Liver (tissue), 9 donors: Measurements from ENCODE around the gene ANKRD60. TPM values are rescaled to one million over a fixed set of nuclear protein-coding genes. Genes with fewer than 3 reads are reported as not detected.

Experiments used
- DNase-seq: peaks from one replicate; pipeline ENCODE4 v3.0.0-alpha.2; 2017; ENCODE audit warnings: low spot score
- H3K27ac ChIP-seq, 2 donors: one replicate each; pipeline ENCODE4 v1.7.0; 2013; ENCODE audit warnings: inconsistent platforms in 2 of 2, low read length in 2 of 2, control low read depth in 1 of 2, low read depth in 1 of 2, mild to moderate bottlenecking in 1 of 2
- H3K27me3 ChIP-seq, 4 donors: one replicate each; pipeline versions ENCODE4 v1.6.1 to v1.7.0; 2013; ENCODE audit warnings: low read length in 3 of 4, inconsistent platforms in 1 of 4, mild to moderate bottlenecking in 1 of 4, moderate library complexity in 1 of 4; ENCODE audit not compliant: control insufficient read depth in 4 of 4, insufficient read depth in 4 of 4
- H3K36me3 ChIP-seq, 4 donors: one replicate each; pipeline versions ENCODE4 v1.6.1 to v1.7.0; 2013; ENCODE audit warnings: low read length in 3 of 4, mild to moderate bottlenecking in 3 of 4, low read depth in 1 of 4, moderate library complexity in 1 of 4; ENCODE audit not compliant: control insufficient read depth in 4 of 4, insufficient read depth in 3 of 4
- H3K4me1 ChIP-seq, 4 donors: one replicate each; pipeline versions ENCODE4 v1.6.1 to v1.7.0; 2013; ENCODE audit warnings: low read length in 3 of 4, mild to moderate bottlenecking in 3 of 4, moderate library complexity in 1 of 4; ENCODE audit not compliant: control insufficient read depth in 4 of 4, insufficient read depth in 4 of 4
- H3K4me3 ChIP-seq, 3 donors: one replicate each; pipeline versions ENCODE4 v1.6.1 to v1.7.0; 2013; ENCODE audit warnings: low read length in 3 of 3, control low read depth in 1 of 3, low read depth in 1 of 3, mild to moderate bottlenecking in 1 of 3
- H3K9ac ChIP-seq, 2 donors: one replicate each; pipeline ENCODE4 v1.7.0; 2013; ENCODE audit warnings: low read length in 2 of 2, mild to moderate bottlenecking in 2 of 2, moderate library complexity in 2 of 2, control low read depth in 1 of 2, low read depth in 1 of 2
- H3K9me3 ChIP-seq, 4 donors: one replicate each; pipeline versions ENCODE4 v1.6.1 to v1.7.0; 2013; ENCODE audit warnings: low read length in 3 of 4; ENCODE audit not compliant: control insufficient read depth in 4 of 4
- EGR1 ChIP-seq, 2 donors: IDR thresholded peaks; 2 replicates each; pipeline ENCODE4 v1.6.1; 2016 to 2018; ENCODE audit warnings: antibody characterized with exemption in 2 of 2, low read depth in 2 of 2
- FOXA1 ChIP-seq: IDR thresholded peaks from 2 replicates; pipeline ENCODE4 v1.6.1; 2016; ENCODE audit warnings: antibody characterized with exemption
- FOXA2 ChIP-seq: IDR thresholded peaks from 2 replicates; pipeline ENCODE4 v1.6.1; 2016; ENCODE audit warnings: antibody characterized with exemption
- GABPA ChIP-seq, 2 donors: IDR thresholded peaks in 1 of 2; conservative IDR thresholded peaks in 1 of 2; 2 replicates each; pipeline ENCODE4 v1.6.1; 2016; ENCODE audit warnings: antibody characterized with exemption in 2 of 2, mild to moderate bottlenecking in 1 of 2, moderate library complexity in 1 of 2
- HNF4G ChIP-seq: IDR thresholded peaks from 2 replicates; pipeline ENCODE4 v1.6.1; 2016; ENCODE audit warnings: antibody characterized with exemption
- JUND ChIP-seq, 2 donors: IDR thresholded peaks; 2 replicates each; pipeline ENCODE4 v1.6.1; 2016; ENCODE audit warnings: antibody characterized with exemption in 2 of 2
- NR2F2 ChIP-seq: IDR thresholded peaks from 2 replicates; pipeline ENCODE4 v1.6.1; 2016; ENCODE audit warnings: antibody characterized with exemption
- RAD21 ChIP-seq, 2 donors: IDR thresholded peaks; 2 replicates each; pipeline ENCODE4 v1.6.1; 2016; ENCODE audit warnings: antibody characterized with exemption in 2 of 2, mild to moderate bottlenecking in 2 of 2
- RXRA ChIP-seq, 2 donors: IDR thresholded peaks; 2 replicates each; pipeline ENCODE4 v1.6.1; 2017 to 2018; ENCODE audit warnings: antibody characterized with exemption in 2 of 2, mild to moderate bottlenecking in 1 of 2
- SP1 ChIP-seq: IDR thresholded peaks from 2 replicates; pipeline ENCODE4 v1.6.1; 2018; ENCODE audit warnings: antibody characterized with exemption, mild to moderate bottlenecking
- TAF1 ChIP-seq: conservative IDR thresholded peaks from 2 replicates; pipeline ENCODE4 v1.6.1; 2016; ENCODE audit warnings: antibody characterized with exemption, mild to moderate bottlenecking
- YY1 ChIP-seq: IDR thresholded peaks from 2 replicates; pipeline ENCODE4 v1.6.1; 2016; ENCODE audit warnings: antibody characterized with exemption, mild to moderate bottlenecking
- WGBS: extraction: QIAGEN DNeasy Blood & Tissue Kit; methylation state at CpG from one replicate; pipeline ENCODE4 v1.1.7; 2013; 5-methylcytosine and 5-hydroxymethylcytosine counted together
- polyA plus RNA-seq, 2 donors: library from polyadenylated mRNA; stranded (reverse) in 1 of 2; unstranded in 1 of 2; fragments of 200-250 nt in 1 of 2; fragments of >200 nt in 1 of 2; fragmentation: Nextera tagmentation in 1 of 2; extraction: Ambion mirVana in 1 of 2; gene quantifications; one replicate each; pipeline versions ENCODE4 v1.2.1 to v1.2.3, GENCODE V29; 2013 to 2015
- total RNA-seq, 2 donors: library from RNA; depleted of rRNA; stranded (reverse); fragments of >200 nt; gene quantifications; one replicate each; pipeline ENCODE4 v1.2.3, GENCODE V29; 2014
- TF ChIP-seq, protein P1 (sequence below): IDR thresholded peaks from 2 replicates; pipeline ENCODE4 v1.6.1; 2016; ENCODE audit warnings: antibody characterized with exemption
- TF ChIP-seq, protein P2 (sequence below): IDR thresholded peaks from 2 replicates; pipeline ENCODE4 v1.6.1; 2016; ENCODE audit warnings: antibody characterized with exemption
- TF ChIP-seq, protein P3 (sequence below): fragments of 150-350 bp; IDR thresholded peaks from 2 replicates; pipeline ENCODE4 v1.5.1; 2017; ENCODE audit warnings: improper control_type of control experiment, low read depth, low read length; ENCODE audit not compliant: missing input control
- TF ChIP-seq, protein P4 (sequence below): IDR thresholded peaks from 2 replicates; pipeline ENCODE4 v1.6.1; 2016; ENCODE audit warnings: antibody characterized with exemption, mild to moderate bottlenecking
- TF ChIP-seq, protein P5 (sequence below): IDR thresholded peaks from 2 replicates; pipeline ENCODE4 v1.6.1; 2016; ENCODE audit warnings: antibody characterized with exemption
- donor health status: healthy.
- donor health status: healthy.
- donor health status: healthy.
- donor health status: healthy.
- donor health status: healthy.

Gene ANKRD60
- total and polyA plus RNA-seq, 4 donors = not detected

DNA sequence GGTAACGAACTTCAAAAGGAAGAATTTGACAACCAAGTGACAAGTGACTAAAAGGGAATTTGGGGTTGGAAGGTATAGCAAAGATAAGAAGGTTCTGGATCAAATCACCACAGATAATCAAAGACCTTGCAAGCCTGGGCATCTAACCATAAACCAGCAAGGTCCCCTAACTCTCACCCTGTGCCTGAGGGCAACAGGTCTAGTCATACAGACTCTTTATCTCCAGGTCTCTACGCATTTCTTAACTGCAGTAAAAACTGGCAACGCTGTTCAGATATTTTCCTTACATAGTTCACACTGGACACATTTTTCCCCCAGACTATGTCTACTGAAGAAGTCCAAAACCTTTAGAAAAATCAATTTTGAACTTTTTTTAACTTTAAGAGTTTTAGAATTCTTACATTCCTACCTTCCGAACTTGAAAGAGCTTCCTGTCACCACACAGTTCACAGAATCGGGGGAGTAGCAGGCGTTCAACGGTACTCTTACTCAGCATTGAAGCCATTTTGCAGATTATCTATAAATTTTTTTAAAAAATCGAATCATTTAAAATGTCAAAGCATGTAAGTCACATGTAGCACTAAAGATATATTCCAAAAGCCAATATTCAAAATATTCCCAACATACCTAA is 23.0 kb upstream of the ANKRD60 start:
- no peak overlapping the region for H3K9ac ChIP-seq
- peaks cover 0 to 3% (median 3%) of the 10 kb centered on the region in 4 donors for H3K36me3 ChIP-seq
- H3K27me3 ChIP-seq = no peaks in the 10 kb centered on the region
- no peaks in the 10 kb centered on the region for H3K4me1 ChIP-seq
- no peak for DNase-seq
- no peak overlapping the region for H3K4me3 ChIP-seq
- TF ChIP-seq FOXA2 (no peak), FOXA1 (no peak), YY1 (no peak), EGR1 (IDR thresholded peaks at IDR 0.05; ENCODE audit: low read depth in 2 of 2) (no peak), RAD21 (IDR thresholded peaks at IDR 0.05) (no peak), TAF1 (no peak), RXRA (IDR thresholded peaks at IDR 0.05) (no peak), HNF4G (no peak), NR2F2 (no peak), SP1 (no peak), GABPA (IDR thresholded peaks at IDR 0.05 in 1 of 2, conservative IDR thresholded peaks at IDR 0.05 in 1 of 2) (no peak), JUND (IDR thresholded peaks at IDR 0.05) (no peak)
- TF ChIP-seq, protein P1, sequence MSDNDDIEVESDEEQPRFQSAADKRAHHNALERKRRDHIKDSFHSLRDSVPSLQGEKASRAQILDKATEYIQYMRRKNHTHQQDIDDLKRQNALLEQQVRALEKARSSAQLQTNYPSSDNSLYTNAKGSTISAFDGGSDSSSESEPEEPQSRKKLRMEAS = no peak
- TF ChIP-seq, protein P2, sequence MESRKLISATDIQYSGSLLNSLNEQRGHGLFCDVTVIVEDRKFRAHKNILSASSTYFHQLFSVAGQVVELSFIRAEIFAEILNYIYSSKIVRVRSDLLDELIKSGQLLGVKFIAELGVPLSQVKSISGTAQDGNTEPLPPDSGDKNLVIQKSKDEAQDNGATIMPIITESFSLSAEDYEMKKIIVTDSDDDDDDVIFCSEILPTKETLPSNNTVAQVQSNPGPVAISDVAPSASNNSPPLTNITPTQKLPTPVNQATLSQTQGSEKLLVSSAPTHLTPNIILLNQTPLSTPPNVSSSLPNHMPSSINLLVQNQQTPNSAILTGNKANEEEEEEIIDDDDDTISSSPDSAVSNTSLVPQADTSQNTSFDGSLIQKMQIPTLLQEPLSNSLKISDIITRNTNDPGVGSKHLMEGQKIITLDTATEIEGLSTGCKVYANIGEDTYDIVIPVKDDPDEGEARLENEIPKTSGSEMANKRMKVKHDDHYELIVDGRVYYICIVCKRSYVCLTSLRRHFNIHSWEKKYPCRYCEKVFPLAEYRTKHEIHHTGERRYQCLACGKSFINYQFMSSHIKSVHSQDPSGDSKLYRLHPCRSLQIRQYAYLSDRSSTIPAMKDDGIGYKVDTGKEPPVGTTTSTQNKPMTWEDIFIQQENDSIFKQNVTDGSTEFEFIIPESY = no peak
- TF ChIP-seq, protein P3, sequence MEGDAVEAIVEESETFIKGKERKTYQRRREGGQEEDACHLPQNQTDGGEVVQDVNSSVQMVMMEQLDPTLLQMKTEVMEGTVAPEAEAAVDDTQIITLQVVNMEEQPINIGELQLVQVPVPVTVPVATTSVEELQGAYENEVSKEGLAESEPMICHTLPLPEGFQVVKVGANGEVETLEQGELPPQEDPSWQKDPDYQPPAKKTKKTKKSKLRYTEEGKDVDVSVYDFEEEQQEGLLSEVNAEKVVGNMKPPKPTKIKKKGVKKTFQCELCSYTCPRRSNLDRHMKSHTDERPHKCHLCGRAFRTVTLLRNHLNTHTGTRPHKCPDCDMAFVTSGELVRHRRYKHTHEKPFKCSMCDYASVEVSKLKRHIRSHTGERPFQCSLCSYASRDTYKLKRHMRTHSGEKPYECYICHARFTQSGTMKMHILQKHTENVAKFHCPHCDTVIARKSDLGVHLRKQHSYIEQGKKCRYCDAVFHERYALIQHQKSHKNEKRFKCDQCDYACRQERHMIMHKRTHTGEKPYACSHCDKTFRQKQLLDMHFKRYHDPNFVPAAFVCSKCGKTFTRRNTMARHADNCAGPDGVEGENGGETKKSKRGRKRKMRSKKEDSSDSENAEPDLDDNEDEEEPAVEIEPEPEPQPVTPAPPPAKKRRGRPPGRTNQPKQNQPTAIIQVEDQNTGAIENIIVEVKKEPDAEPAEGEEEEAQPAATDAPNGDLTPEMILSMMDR = no peak
- TF ChIP-seq, protein P4, sequence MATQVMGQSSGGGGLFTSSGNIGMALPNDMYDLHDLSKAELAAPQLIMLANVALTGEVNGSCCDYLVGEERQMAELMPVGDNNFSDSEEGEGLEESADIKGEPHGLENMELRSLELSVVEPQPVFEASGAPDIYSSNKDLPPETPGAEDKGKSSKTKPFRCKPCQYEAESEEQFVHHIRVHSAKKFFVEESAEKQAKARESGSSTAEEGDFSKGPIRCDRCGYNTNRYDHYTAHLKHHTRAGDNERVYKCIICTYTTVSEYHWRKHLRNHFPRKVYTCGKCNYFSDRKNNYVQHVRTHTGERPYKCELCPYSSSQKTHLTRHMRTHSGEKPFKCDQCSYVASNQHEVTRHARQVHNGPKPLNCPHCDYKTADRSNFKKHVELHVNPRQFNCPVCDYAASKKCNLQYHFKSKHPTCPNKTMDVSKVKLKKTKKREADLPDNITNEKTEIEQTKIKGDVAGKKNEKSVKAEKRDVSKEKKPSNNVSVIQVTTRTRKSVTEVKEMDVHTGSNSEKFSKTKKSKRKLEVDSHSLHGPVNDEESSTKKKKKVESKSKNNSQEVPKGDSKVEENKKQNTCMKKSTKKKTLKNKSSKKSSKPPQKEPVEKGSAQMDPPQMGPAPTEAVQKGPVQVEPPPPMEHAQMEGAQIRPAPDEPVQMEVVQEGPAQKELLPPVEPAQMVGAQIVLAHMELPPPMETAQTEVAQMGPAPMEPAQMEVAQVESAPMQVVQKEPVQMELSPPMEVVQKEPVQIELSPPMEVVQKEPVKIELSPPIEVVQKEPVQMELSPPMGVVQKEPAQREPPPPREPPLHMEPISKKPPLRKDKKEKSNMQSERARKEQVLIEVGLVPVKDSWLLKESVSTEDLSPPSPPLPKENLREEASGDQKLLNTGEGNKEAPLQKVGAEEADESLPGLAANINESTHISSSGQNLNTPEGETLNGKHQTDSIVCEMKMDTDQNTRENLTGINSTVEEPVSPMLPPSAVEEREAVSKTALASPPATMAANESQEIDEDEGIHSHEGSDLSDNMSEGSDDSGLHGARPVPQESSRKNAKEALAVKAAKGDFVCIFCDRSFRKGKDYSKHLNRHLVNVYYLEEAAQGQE = no peak
- TF ChIP-seq, protein P5, sequence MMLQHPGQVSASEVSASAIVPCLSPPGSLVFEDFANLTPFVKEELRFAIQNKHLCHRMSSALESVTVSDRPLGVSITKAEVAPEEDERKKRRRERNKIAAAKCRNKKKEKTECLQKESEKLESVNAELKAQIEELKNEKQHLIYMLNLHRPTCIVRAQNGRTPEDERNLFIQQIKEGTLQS = no peak
- 88% methylated on average over 8 of the region's 8 CpGs for WGBS
- H3K9me3 ChIP-seq = no peaks in the 10 kb centered on the region
- H3K27ac ChIP-seq = no peak overlapping the region
